Coronary artery (tissue), 2 donors: ENCODE data around the gene GRIK1.

Experiments
- DNase-seq: peaks from one replicate; pipeline ENCODE4 v3.0.0-alpha.2; 2017; ENCODE audit warnings: low spot score
- H3K27ac ChIP-seq, 2 donors: fragments of 200-600 bp; sonication (generic); one replicate each; pipeline ENCODE4 v1.5.1; 2016 to 2019
- H3K4me3 ChIP-seq: fragments of 200-600 bp; sonication (generic); 2 replicates; pipeline ENCODE4 v1.5.1; 2016; ENCODE audit warnings: mild to moderate bottlenecking, moderate library complexity
- TF ChIP-seq, protein P1 (sequence below): fragments of 200-600 bp; sonication (generic); IDR thresholded peaks from one replicate; pipeline ENCODE4 v1.5.1; 2019; ENCODE audit warnings: antibody characterized with exemption

GRIK1 gene

DNA sequence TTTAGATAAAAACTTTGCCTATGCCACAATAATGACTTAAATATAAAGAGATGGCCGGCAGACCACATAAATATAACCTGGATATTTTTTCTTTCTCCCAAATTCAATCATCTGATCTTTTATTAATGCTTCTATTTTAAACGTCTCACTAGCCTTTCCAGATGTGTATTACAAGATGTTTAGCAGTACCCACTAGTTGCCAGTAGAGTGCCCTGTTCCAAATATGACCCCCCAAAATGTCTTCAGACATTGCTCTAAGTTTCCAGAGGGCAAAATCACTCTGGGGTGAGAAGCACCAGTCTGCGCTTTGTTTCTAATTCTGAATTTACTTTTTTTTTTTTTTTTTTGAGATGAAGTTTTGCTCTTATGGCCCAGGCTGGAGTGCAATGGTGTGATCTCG, 268.1 kb downstream of the GRIK1 start:
- DNase-seq: no peak
- TF ChIP-seq, protein P1, sequence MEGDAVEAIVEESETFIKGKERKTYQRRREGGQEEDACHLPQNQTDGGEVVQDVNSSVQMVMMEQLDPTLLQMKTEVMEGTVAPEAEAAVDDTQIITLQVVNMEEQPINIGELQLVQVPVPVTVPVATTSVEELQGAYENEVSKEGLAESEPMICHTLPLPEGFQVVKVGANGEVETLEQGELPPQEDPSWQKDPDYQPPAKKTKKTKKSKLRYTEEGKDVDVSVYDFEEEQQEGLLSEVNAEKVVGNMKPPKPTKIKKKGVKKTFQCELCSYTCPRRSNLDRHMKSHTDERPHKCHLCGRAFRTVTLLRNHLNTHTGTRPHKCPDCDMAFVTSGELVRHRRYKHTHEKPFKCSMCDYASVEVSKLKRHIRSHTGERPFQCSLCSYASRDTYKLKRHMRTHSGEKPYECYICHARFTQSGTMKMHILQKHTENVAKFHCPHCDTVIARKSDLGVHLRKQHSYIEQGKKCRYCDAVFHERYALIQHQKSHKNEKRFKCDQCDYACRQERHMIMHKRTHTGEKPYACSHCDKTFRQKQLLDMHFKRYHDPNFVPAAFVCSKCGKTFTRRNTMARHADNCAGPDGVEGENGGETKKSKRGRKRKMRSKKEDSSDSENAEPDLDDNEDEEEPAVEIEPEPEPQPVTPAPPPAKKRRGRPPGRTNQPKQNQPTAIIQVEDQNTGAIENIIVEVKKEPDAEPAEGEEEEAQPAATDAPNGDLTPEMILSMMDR: no peak
- no peak overlapping the region for H3K4me3 ChIP-seq
- no peak overlapping the region for H3K27ac ChIP-seq

DNA sequence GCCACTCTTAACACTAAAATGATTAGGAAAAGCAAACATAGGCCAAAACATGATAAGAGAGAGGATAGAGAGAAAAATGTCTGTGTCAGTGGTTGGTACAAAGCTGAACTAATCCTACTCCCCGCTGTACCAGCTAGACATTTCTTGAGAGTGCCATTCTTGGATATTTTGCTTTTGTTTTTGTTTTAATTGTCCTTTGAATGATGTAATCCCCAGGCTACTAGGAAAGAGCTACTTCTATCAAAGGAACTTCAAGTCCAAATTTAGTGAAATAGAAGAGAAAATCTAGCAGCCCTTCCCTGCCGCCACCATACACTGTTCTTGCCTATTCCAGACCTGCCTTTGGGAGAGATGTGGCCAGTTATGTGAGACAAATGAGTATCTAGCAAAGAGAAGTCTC, 269.6 kb downstream of the GRIK1 start:
- Histone ChIP-seq H3K4me3 (no peak overlapping the region), H3K27ac (no peak overlapping the region)
- TF ChIP-seq, protein P1: no peak
- no peak for DNase-seq

DNA sequence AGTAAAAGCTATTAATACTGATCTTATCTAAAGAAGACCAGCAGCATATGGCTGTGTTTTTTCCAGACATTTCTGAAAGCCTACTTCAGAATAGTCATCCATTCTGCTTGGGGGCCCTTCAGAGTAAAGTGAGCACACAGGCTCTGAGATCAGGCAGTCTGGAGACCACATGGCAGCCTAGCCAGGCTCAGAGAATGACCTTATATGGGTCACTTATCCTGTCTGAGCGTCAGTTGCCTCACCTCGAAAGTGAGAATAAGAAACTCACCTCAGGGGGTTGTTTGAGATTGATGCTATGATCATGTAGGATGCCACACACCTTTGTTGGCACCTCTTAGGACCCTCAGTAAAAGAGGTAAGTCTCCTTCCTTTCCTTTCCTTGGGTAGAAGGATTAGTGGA, 270.4 kb downstream of the GRIK1 start:
- no peak overlapping the region for H3K4me3 ChIP-seq
- DNase-seq: no peak
- TF ChIP-seq, protein P1: no peak
- H3K27ac ChIP-seq: no peak overlapping the region

DNA sequence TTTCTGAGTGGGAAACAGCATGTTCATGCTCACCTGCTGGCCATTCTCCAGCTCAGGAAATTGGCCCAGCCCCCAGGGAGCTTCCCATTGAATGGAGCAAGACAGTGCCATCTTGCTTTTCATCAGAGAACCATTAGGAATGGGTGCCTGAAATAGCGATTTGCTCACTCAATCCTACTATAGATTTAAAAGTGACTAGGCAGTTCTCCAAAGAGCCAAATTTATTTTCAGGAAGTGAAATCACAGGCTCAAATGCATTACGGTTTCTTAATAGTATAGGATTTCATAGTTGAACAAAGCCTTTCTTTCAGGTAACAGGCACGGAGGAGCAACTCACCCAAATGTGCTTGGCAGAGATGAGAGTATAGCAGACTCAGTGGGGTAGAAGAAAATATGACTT, 272.1 kb downstream of the GRIK1 start:
- TF ChIP-seq, protein P1: no peak

DNA sequence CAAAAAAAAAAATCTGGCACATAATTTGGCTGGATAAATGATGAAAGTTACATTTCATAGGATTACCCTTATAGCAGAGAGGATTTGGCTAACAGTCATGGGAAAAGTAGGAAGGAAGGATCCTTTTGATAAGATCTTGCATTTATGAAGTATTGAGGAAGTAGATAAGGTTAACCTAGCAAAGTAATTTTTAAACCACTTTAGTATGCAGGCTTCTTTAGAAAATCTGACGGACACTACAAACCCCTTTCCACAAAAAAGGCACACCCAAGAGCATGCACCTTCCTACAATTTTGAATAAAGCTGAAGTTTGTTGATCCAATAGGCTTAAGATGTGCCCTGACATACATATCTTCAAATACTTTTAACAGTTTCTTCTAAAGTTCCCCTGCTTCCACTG, 275.2 kb downstream of the GRIK1 start:
- no peak overlapping the region for H3K4me3 ChIP-seq
- TF ChIP-seq, protein P1: no peak
- no peak for DNase-seq
- no peak overlapping the region for H3K27ac ChIP-seq

More for the DNA sequence above, 272.1 kb downstream of the GRIK1 start:
- no peak for DNase-seq
- Histone ChIP-seq H3K27ac (no peak overlapping the region), H3K4me3 (no peak overlapping the region)

DNA sequence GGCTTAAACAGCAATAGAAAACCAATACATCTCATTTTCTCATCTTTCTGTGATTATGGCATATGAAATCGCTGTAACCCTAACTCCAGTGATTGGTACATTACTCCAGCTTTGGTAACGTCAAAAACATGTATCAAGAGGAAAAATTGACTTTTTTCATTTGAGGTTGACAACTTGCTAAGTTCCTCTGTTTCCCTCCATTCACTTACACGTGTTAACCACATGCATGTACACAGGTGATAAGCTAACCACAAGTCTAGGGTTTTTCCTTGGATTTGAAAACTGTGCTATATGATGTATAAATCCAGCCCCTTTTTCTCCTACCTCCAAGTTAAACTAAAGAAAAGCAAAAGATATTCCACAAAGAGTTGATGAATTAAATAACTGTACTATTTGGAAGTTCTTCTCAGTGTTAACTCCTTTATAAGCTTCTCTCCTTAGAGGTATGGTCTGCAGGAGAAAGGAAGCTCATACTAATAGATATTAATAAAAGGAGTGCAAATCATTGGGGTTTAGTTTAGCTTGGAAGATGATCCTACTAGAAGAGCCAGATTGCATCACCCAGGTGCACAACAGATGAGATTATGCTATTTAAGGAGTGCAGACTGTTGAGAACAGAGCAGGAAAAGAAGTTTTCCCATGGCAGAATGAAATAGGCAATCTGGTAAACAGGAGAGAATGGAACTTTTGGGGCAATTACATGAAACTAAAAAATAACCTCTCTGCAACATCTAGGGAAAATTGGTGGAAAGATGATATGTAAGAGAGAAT, 277.9 kb downstream of the GRIK1 start:
- no peak for DNase-seq
- TF ChIP-seq, protein P1: no peak
- Histone ChIP-seq H3K27ac (no peak overlapping the region), H3K4me3 (no peak overlapping the region)

DNA sequence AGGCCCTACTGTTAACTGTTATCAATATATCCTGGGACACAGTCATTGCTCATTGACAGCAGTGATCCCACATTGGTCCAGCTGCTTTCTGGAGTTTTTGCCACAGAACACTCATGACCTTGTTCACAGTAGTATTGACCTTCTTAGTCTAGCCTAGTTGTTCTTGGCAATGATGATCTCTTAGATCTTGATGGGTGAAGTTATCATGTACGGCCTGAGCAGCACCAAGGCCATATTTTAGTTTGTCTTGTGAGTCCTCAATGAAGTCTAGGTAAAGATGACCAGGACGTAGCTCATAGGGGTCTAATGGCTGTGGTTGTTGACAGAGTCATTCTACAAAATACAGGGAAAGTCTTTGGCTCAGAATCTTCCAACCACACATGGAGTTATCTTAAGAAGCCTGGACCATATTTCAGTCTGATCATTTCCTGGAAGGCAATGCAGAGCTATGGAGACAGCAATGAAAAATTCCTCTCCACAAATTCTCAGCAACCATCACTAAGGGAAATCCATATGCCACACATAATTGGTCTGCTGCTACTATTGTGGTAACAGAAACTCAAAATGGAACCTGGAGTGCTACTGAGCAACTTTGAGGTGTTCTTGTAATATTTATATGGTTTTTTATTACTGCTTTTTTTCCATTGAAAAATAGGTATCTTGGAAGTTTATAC, 279.6 kb downstream of the GRIK1 start:
- TF ChIP-seq, protein P1: no peak
- no peak for DNase-seq
- Histone ChIP-seq H3K4me3 (no peak overlapping the region), H3K27ac (no peak overlapping the region)
